ENCODE measurements around the gene POLE3.
"Not testable (repeated sequence)": the region's sequence is repeated elsewhere in the genome, so short reads cannot be mapped to it uniquely, and the experiment has no call there.

The POLE3 gene, protein sequence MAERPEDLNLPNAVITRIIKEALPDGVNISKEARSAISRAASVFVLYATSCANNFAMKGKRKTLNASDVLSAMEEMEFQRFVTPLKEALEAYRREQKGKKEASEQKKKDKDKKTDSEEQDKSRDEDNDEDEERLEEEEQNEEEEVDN

DNA sequence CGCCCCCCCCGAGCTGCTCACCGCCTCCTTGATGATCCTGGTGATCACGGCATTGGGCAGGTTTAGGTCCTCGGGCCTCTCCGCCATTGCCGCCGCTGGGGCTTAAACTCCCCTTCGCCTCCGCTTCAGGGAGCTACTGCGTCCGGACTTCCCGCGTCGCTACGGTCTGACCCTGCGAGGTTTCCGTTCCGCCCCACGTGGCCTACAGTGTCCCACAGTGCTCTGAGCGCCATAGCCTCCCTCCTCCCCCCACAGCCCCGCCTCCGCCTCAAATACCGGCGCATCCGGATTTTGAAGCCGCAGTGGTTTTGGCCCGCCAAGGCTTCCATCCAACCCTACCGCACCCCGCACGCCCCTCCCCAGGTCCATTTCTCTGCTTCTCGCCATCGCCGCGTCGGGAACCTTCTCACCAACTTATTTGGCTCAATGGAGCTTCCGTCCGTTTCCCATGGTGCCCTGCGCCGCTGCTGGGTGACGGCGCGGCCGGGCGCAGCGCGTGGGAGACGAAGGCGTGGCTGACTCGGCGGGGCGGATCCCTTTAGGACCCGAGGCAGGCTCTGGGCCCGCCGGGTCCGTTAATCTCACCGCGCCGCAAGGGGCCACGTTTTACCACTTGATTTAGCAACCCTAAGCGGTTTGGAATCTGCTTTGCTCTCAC lies at the start of gene POLE3, which contains the start of gene C9orf43:
TSS of gene POLE3 (minus strand) at position 469 of the 658 bp plus-strand sequence. CDS start at position 87, 382 bp downstream.
TSS of gene C9orf43 (plus strand) at position 541 of the 658 bp plus-strand sequence. CDS start 2,747 bp downstream, outside the sequence.
- DNase-seq (ENCODE audit: low spot score): peak; percentile 97

DNA sequence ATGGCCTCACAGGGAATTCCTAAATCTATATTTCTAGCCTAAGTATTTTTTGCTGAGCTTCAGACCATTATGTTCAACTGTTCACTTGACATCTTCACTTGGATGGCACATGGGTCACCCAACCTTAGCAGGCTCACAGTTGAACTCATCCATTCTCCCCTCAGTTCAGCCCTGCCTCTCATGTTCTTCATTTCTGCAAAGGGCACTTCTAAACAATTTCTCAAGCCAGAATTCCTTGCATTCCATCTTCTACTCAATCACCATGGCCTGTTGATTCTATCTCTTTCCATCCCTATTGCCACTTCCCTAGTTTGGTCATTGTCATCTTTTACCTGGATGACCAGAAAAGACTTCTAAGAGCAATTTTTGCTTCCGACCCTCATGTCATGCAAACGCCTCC lies 45.8 kb upstream of the POLE3 start:
- peak; percentile 49 for DNase-seq (ENCODE audit: low spot score)

DNA sequence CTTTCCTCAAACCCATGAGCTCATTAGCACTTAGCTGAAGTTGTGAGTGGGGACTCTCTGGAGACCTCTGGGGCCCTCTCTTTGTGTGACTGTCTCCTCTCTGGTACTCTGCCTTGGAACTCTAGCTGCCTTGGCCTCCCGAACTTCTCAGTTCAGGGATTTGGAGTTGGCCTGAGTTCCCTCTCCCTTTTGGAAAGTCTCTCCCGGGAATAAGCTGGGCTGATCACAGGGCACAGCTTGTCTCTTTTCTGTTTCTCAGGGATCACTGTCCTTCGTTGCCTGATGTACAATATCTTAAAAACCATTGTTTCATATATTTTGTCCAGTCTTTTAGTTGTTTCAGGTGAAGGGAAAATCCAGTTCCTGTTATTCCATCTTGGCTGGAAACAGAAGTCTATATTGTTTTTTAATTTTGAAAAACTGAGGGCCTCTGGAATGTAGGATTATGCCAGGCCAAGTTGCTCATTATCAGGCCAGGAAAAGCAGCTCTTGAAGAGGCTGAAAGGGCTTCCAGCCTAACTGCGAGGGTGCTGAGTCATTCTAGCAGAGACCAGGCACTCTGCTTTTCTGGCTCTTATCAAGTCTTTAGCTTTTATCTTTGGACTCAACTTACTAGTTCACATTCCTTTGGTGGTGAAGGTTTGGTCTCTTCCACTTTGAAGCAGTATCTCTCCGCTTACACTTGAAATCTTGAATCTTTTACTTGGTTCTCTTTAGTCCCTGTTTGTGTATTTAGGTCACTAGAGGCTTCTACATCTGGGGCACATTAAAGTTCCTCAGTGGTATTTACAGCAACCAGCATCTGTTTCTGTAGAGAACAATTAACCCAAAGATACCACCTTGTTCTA lies 44.7 kb upstream of the POLE3 start:
- peak; percentile 82 for DNase-seq (ENCODE audit: low spot score)

DNA sequence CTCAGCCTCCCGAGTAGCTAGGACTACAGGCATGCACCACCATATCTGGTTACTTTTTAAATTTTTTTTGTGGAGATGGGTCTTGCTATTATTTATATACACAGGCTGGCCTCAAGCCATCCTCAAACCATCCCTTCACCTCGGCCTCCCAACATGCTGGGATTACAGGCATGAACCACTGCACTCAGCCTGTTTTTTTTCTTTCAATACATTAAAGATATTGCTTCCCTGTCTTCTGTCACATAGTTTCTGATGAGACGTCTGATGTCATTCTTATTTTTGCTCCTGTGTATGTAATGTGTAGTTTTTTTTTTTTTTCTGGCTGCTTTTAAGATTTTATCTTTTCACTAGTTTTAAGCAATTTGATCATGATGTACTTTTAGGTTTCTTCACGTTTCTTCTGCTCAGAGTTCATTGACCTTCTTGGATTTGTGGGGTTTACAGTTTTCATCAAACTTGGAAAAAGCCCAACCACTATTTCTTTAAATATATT lies 41.7 kb upstream of the POLE3 start:
- DNase-seq (ENCODE audit: low spot score): no peak

DNA sequence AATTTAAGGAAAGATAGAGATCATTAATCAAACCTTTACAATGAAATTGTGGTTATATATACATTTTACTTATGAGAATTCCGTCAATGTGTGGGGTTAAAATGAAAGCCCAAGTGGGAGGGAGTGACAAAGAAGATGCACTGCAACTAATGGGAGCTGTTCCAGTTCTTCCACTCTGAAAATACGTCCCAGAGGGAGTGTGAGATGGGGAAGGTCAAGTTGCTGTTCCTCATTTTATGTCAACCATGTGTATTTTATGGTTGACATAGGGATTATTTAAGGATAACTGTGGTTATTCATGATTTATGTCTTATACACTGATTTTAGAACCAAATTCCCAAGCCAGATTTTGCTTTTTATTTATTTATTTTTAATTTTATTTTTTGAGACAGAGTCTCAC lies 38.9 kb upstream of the POLE3 start:
- no peak for DNase-seq (ENCODE audit: low spot score)

DNA sequence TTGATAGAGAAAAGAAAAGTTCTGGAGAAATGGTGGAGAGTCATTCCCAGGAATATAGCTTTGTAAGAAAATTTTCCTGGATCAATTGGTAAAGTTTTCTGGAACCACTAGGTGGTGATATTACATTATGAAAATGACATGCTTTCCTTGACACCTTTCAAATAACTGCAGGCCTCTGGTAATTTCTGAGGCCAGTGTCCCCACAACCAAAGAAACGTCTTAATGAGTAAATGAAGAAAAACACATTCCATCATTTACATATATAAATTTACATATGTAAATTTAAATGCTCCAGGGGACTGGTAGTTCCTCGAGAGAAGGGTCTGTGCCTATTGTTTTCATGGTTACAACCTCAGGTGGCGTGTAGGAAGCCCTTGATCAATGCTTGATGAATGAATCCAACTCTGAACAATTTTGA lies 35.9 kb upstream of the POLE3 start:
- peak; percentile 73 for DNase-seq (ENCODE audit: low spot score)

DNA sequence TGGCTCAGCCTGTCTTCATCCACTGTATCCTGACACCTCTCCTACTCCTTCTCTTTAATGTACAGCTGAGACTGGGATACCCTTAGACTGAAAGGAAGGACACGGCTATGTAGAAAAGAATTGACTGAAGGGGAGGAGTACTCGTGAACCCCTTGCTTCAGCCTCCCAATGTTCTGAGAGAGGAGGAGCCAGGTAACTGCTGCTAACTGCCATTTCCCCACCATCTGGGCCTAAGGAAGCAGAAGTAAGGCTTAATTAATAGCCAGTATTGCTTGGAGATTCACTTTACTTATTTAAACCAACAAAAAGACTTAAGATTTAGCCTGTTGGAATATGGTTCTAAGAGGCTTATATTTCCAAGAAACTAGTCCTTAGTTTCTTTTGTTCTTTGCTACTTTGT lies 34.3 kb upstream of the POLE3 start:
- no peak for DNase-seq (ENCODE audit: low spot score)

DNA sequence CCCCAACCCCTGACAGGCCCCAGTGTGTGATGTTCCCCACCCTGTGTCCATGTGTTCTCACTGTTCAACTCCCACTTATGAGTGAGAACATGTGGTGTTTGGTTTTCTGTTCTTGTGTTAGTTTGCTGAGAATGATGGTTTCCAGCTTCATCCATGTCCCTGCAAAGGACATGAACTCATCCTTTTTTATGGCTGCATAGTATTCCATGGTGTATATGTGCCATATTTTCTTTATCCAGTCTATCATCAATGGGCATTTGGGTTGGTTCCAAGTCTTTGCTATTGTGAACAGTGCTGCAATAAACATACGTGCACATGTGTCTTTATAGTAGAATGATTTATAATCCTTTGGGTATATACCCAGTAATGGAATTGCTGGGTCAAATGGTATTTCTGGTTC lies 27.2 kb upstream of the POLE3 start:
- not testable (repeated sequence) for DNase-seq (ENCODE audit: low spot score)

DNA sequence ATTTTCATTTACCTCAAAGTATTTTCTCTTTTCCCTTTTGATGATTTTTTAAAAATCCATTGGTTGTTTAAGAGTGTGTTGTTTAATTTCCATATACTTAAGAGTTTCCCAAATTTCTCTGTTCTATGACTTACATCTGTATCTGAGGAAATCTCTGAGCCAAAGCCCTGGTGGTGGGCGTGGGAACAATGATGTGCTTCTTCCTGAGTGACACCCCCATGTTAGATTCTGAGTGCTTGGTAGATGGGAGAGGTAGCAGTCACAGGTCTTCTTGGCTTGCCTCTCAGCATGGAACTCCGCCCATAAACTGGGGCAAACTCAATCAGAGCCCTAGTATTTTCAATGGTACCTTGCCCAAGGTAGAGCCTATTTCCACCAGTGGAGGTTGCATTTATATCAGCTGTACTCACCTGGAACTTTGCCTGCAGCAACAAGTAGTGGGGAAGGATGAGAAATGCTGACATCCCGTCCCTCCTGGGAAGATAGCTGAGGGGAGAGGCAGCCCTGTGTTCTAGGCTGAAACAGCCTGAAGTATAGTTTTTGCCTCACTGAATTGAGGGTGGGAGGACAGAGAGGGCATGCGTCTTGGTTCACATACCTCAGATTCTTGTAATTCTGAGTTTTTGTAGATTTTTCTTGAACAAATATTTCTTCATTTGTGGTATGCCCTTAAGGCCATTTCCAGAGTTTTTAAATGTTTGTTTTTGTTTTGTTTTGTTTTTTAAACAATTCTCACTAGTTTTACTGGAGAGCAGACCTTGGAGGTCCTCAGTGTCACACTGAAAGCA lies 26.4 kb upstream of the POLE3 start:
- DNase-seq (ENCODE audit: low spot score): peak; percentile 50

DNA sequence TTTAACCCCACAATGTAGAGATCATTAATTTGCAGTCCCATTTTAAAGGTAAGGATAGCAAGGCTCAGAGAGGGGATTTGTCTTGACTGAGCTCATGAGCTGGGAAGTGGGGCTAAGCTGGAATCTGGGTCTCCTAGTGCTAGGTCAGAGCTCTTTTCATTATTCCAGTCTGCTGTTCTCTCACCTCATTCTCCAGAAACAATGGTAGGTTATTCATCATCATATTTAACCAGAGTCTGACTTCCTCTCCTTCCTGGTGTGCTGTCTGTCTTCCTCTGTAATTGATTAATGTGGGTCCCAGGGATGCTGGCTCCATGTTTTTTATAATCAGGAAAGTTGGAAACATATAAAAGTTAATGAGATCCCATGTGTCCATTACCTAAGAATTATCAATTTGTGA lies 20.7 kb upstream of the POLE3 start:
- no peak for DNase-seq (ENCODE audit: low spot score)

DNA sequence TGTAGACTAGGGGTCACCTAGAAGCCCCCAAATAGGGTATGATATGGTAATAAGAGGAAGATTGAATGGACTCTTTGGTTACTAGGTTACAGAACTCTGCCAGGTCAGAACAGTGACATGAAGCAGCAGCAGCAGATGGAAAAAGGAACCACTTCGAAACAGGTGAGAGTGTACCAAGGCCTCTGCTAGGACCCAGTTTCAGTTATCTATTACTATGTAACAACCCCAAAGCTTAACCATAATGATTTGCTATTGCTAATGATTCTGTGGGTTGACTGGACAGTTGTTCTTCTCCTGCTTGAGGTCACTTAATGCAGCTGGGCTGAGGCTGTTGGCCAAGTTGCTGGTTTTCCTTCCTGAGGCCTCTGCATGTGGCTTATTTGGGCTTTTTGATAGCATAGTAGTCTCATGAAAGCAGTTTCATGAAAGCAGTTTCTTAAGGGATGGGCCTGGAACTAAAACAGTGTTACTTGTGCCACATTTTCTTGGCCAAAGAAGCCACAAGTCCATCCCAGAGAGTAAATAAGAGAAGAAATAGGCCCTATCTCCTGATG lies 17.7 kb upstream of the POLE3 start:
- no peak for DNase-seq (ENCODE audit: low spot score)

DNA sequence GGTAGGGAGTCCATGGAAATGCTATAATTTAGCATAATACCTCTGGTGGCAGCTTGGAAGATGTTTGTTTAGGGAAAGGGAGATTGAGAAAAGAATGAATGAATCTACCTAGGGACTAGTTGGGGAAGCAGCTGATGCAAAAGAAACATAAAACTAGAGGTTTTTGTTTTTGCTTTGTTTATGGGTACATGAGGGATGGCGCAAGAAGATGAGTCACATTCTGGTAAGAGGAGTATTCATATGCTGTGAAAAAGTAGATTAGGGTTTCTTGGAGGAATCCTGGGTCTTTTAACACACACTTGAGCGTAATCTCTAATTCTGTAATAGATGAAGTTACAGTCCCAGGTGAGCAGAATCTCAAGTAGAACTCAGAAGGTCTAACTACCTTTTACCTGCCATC lies 17.2 kb upstream of the POLE3 start:
- peak; percentile 39 for DNase-seq (ENCODE audit: low spot score)

DNA sequence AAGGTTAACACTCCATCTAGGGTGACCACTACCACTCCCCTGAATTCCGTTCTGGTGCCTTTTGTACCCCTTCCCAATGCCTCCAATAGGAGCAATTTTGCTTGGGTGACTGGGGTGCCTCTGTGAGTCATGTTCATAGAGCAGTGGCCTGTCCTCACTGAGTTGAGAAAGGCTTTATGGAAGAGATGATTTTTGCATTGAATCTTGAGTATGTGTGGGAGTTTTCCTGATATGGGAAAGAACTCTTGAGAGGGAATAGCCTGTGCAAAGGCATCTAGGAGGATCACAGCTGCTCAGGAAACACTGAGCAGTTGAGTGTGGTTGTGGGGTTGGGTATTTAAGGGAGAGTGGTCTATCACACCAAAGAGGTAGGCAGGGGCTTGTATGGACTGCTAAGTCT lies 16.2 kb upstream of the POLE3 start:
- DNase-seq (ENCODE audit: low spot score): no peak

DNA sequence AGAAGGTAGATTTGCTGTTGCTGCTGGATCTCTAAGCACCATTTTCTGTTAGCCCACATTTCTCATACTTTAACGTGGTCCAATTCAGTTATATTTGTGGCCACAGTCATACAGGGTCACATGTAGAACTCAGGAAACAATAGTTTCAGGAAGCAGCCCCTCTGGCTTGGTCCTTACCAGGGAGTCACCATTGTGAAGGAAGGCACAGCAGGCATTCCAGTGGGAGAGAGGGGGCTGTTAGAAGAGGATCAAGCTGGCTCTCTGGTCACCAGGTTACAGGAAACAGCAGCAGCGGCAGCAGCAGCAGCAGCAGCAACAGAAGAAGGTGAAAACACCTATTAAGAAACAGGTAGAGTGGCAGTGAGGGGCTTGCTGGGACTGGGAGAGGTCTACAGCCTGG lies 14.6 kb upstream of the POLE3 start:
- no peak for DNase-seq (ENCODE audit: low spot score)

DNA sequence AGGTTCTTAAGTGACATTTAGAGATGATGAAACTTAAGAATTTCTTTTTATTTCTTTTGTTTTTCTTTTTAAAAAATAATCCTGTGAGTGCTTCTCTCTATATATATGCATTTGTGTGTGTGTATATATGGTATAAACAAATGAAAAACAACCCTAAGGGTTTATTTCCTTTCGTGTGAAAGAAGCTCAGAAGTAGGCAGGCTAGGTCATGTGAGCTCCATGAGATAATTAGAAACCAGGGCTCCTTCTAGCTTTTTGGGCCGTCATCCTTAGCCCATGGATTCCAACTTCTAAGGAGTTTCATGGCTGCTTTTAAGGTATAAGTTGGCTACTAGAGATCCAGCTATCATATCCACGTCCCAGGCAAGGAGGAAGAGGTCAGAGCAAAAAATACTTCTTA lies 11.3 kb upstream of the POLE3 start:
- DNase-seq (ENCODE audit: low spot score): no peak

DNA sequence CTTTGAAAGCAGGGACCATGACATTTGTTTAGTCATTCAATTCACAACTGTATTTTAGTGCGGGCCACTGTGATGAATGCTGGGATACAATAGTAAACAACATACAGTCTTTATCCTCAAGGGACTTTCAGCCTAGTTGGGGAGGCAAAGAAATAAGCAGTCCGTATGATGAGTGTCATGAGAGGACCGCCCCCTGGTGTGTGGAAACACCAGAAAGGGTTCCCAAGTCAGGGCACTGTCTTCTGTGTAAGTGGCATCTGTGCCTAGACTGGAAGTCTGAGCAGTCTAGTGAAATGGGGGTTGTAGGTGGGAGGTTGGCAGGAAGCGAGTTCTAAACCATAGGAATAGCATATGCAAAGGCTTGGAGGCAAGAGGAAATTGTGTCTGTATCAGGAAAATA lies 6.9 kb upstream of the POLE3 start:
- no peak for DNase-seq (ENCODE audit: low spot score)

DNA sequence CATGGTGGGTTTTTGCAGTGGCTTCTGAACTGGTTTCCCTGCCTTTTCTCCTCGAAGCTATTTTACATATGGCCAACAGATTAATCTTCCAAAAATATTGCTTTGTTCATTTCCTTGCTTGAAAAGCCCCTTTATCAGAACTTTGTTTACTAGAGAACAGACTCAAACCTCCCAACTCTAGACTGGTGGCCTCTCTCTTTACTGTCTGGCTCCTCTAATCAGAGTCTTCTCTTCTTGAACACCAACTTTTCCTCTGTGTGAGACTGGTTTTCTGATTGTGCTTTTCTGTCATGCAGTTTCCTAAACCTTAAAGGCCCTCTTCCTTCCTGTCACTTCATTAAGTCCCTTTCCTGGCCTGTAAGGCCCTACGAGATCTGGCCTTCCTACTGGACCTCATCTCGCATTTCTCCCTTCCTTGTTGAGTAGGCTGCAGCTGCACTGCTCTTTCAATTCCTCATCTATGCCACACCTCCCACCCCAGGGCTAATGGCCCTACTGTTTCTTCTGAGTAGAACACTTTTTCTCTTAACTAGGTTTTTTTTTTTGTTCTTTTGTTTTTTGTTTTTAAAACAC lies 5.8 kb upstream of the POLE3 start:
- DNase-seq (ENCODE audit: low spot score): no peak

DNA sequence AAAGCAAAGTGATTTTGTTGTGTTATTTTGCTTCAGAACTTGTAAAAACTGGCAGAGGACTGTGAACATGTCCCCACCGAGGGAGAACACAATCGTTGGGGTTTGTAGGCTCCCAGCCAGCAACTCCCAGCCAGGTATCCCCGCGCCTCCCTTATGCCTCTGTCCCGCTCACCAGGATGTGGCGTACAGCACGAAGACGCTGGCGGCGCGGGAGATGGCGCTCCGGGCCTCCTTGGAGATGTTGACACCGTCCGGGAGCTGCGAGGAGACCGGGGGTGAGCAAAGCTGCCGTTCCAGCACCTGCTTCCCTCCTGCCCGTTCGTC lies 630 bp downstream of the POLE3 start:
- DNase-seq (ENCODE audit: low spot score): no peak

DNA sequence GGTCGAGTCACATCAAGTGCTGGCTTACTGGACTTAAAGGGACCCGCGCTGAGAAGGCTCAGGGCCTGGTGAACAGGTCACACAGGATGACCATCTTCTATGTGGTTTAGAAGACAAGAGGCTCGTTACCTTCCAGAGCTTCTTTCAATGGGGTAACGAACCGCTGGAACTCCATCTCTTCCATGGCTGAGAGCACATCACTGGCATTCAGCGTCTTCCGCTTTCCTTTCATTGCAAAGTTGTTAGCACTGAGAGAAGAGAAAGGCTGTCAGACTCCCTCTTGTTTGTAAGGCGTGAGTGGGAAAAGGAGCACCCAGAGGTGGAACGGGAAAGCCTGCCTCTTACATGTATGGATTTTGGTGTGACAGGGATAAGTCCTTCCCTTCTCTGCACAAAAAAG lies 994 bp downstream of the POLE3 start:
- no peak for DNase-seq (ENCODE audit: low spot score)

DNA sequence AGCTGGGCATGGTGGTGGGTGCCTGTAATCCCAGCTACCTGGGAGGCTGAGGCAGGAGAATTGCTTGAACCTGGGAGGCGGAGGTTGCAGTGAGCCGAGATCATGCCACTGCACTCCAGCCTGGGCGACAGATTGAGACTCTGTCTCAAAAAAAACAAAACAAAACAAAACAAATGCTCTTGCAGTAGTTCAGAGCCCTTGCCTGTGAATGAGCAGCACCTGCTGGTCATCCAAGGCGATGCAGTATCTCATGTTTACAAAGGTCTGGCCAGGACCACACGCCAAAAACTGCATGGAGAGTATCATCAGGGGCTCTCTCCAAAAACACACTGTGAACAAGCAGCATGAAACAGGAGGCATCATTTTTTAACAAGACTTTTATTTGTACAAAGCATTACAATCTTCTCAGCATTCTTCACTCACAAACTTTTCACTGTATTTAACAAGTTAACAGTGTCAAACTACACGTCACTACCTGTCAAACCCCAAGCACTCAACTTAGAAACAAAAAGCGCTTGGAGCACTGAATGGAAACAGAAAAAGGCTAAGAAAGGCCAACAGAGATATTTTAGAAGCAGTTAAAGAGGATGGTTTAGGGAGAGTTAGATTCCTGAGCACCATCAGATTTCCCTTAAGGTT lies 3.5 kb downstream of the POLE3 start:
- peak; percentile 76 for DNase-seq (ENCODE audit: low spot score)

DNA sequence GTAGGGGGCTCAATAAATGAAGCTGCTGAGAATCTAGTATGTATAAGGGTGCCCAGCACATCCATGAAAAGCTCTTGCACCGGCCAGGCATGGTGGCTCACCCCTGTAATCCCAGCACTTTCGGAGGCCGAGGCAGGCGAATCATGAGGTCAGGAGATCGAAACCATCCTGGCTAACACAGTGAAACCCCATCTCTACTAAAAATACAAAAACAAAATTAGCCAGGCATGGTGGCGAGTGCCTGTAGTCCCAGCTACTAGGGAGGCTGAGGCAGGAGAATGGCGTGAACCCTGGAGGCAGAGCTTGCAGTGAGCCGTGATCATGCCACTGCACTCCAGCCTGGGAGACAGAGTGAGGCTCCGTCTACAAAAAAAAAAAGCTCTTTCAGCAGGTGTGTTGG lies 4.1 kb downstream of the POLE3 start:
- DNase-seq (ENCODE audit: low spot score): not testable (repeated sequence)
